ENCODE data around the gene RUNX2. TPM values are rescaled to one million over a fixed set of nuclear protein-coding genes. Genes with fewer than 3 reads are reported as not detected.

Gene RUNX2
- polyA plus RNA-seq, 1 of the 3 experiments (the other 2 are of a cell fraction), result 4.4 TPM

DNA sequence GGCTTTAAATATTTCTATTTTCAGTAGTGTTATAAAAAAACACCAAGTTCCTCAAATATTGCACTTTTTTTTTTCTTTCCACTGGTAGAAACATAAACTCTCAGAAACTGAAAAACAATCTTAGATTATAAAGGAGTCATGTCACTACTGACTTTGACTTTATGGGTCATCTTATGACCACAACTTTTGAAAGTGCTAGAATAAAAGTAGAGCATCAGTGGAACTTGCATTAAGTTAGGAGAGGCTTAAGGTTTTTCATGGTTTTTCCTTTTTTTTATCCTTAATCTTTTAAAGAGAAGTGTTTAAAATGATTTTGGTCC lies 106.2 kb downstream of the RUNX2 start:
- no peak for TF ChIP-seq TAF1 (IDR thresholded peaks at IDR 0.05; ENCODE audit: borderline replicate concordance, low read depth, low read length)
- TF ChIP-seq, protein P1, sequence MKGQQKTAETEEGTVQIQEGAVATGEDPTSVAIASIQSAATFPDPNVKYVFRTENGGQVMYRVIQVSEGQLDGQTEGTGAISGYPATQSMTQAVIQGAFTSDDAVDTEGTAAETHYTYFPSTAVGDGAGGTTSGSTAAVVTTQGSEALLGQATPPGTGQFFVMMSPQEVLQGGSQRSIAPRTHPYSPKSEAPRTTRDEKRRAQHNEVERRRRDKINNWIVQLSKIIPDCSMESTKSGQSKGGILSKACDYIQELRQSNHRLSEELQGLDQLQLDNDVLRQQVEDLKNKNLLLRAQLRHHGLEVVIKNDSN (IDR thresholded peaks at IDR 0.05; ENCODE audit: borderline replicate concordance, low read depth), result no peak
- TF ChIP-seq POLR2AphosphoS5 (IDR thresholded peaks at IDR 0.05; ENCODE audit: low read depth, low read length), result no peak
- no peak for TF ChIP-seq RFX5 (IDR thresholded peaks at IDR 0.05; ENCODE audit: low read length)
- TF ChIP-seq EZH2phosphoT487 (IDR thresholded peaks at IDR 0.05; ENCODE audit: borderline replicate concordance, low read depth), result no peak
- TF ChIP-seq, protein P2, sequence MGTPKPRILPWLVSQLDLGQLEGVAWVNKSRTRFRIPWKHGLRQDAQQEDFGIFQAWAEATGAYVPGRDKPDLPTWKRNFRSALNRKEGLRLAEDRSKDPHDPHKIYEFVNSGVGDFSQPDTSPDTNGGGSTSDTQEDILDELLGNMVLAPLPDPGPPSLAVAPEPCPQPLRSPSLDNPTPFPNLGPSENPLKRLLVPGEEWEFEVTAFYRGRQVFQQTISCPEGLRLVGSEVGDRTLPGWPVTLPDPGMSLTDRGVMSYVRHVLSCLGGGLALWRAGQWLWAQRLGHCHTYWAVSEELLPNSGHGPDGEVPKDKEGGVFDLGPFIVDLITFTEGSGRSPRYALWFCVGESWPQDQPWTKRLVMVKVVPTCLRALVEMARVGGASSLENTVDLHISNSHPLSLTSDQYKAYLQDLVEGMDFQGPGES (IDR thresholded peaks at IDR 0.05; ENCODE audit: low read depth, low read length), result no peak
- TF ChIP-seq SMC3 (IDR thresholded peaks at IDR 0.05; ENCODE audit: low read depth, low read length), result no peak
- H4K20me1 ChIP-seq (ENCODE audit: insufficient read depth), result no peaks in the 10 kb centered on the region
- no peaks in the 10 kb centered on the region for H3K79me2 ChIP-seq (ENCODE audit: insufficient read depth)
- H2AFZ ChIP-seq (ENCODE audit: low read depth), result no peak overlapping the region; the same call in 1 of the 2 replicates
- no peak overlapping the region for H3K9ac ChIP-seq
- H3K4me1 ChIP-seq (ENCODE audit: control insufficient read depth in 1 of 2, insufficient read depth in 2 of 2, low read depth in 1 of 2, low read length in 1 of 2), result peaks cover 0 to 61% of the 10 kb centered on the region in 2 experiments; a peak in 3 of 4 replicates
- ChIA-PET POLR2A (no interaction called here), CTCF (interaction anchor here (0.7 kb wide), 1 partner anchor 327 kb away, joined by 4 read pairs; no protein-coding TSS in a partner anchor)
- no peak overlapping the region for H3K27ac ChIP-seq (ENCODE audit: low read depth in 2 of 2, low read length in 1 of 2)
- no peaks in the 10 kb centered on the region for H3K27me3 ChIP-seq (ENCODE audit: insufficient read depth)
- peaks cover 0 to 3% of the 10 kb centered on the region in 2 experiments for H3K36me3 ChIP-seq (replicated peaks in 1 of 2; ENCODE audit: control insufficient read depth in 1 of 2, insufficient read depth in 2 of 2, low read length in 1 of 2)
- H3F3A ChIP-seq (replicated peaks; ENCODE audit: insufficient read depth), result peaks cover 43% of the 10 kb centered on the region
- H3K9me2 ChIP-seq, result no peaks in the 10 kb centered on the region
- H3K4me2 ChIP-seq, result no peak overlapping the region
- no peak for DNase-seq
- no peak overlapping the region for H3K4me3 ChIP-seq (ENCODE audit: low read depth in 2 of 2, low read length in 1 of 2)
- no peaks in the 10 kb centered on the region for H3K9me3 ChIP-seq

DNA sequence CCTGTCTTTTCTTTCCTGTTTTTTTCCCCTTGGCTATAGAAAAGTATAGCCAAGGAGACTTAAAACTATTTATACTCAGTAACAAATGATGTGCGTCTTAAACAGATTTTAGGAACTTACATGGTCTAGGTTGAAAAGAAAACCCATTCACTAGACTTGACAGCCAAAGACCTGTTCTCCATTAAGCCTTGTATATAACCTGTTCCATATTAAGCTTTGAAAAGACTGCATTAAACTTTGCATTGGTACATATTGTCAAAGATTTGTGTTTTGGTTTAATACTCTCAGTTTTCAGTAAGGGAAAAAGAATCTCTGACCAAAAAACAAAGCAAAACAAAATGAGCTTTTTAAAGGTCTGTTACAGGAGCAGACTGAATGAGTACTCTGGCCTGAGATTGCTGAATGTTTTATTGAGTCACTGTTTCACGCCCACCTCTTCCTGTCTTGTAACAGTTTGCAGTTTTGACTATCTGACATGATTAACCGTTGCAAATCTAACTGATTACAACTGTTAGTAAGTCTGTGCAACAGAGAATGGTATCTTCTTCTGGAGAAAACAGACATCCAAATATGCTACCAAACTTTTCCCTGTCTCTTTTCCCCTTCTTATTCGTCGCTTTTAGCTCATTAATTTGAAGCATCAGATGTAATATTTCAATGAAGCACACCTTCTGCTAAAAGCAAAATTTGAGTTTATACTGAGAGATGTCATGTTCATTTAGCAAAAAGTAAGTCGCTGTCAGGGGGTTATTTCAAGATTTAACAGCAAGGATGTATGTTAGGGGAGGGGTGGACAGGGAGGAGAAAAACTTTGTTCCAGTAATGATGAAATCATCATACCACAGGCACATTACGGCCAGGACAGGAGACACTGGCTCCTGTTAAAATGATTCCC lies 108.7 kb downstream of the RUNX2 start:
- peak overlapping the region; percentile 12; the same call in 1 of the 2 replicates for H3K9ac ChIP-seq
- H3F3A ChIP-seq (replicated peaks; ENCODE audit: insufficient read depth), result peaks cover 44% of the 10 kb centered on the region
- WGBS (ENCODE audit: low lambda C conversion rate), result 16% methylated on average over 7 of the region's 7 CpGs
- no peaks in the 10 kb centered on the region for H3K27me3 ChIP-seq (ENCODE audit: insufficient read depth)
- POLR2A ChIA-PET, result no interaction called here
- H3K4me2 ChIP-seq, result peak overlapping the region; percentile 15
- peaks cover 0 to 67% of the 10 kb centered on the region in 2 experiments; a peak in 3 of 4 replicates for H3K4me1 ChIP-seq (ENCODE audit: control insufficient read depth in 1 of 2, insufficient read depth in 2 of 2, low read depth in 1 of 2, low read length in 1 of 2)
- DNase-seq, result no peak
- H3K9me2 ChIP-seq, result no peaks in the 10 kb centered on the region
- CTCF ChIA-PET, result interaction anchor here (0.7 to 1.0 kb wide), 2 partner anchors 19 to 764 kb away, joined by 3 read pairs; no protein-coding TSS in a partner anchor
- no peaks in the 10 kb centered on the region for H3K79me2 ChIP-seq (ENCODE audit: insufficient read depth)
- H3K36me3 ChIP-seq (replicated peaks in 1 of 2; ENCODE audit: control insufficient read depth in 1 of 2, insufficient read depth in 2 of 2, low read length in 1 of 2), result peaks cover 0 to 3% of the 10 kb centered on the region in 2 experiments
- no peaks in the 10 kb centered on the region for H3K9me3 ChIP-seq
- H2AFZ ChIP-seq (ENCODE audit: low read depth), result peak overlapping the region; percentile 46; the same call in 1 of the 2 replicates
- peak overlapping the region; percentile 50 to 76 for H3K27ac ChIP-seq (ENCODE audit: low read depth in 2 of 2, low read length in 1 of 2)
- H4K20me1 ChIP-seq (ENCODE audit: insufficient read depth), result no peaks in the 10 kb centered on the region
- peak overlapping the region in 1 of 2 experiments; percentile 14; a peak in 1 of 4 replicates for H3K4me3 ChIP-seq (ENCODE audit: low read depth in 2 of 2, low read length in 1 of 2)
- TF ChIP-seq TCF12 (IDR thresholded peaks at IDR 0.05) (peak; percentile 57; the same call in 1 of the 2 replicates), FOSL2 (IDR thresholded peaks at IDR 0.05; ENCODE audit: borderline replicate concordance, low read depth) (peak; percentile 50; the same call in 1 of the 2 replicates), MXI1 (IDR thresholded peaks at IDR 0.05; ENCODE audit: low read depth, low read length) (no peak), JUND (IDR thresholded peaks at IDR 0.05) (no peak; the same call in 1 of the 2 replicates), TEAD4 (IDR thresholded peaks at IDR 0.05; ENCODE audit: borderline replicate concordance, insufficient read depth) (peak; percentile 49; the same call in 1 of the 2 replicates), GABPA (IDR thresholded peaks at IDR 0.05; ENCODE audit: low read depth) (0 out of 2 replicates have a peak, but pooled peaks have one; percentile 10), NRF1 (IDR thresholded peaks at IDR 0.05; ENCODE audit: low read depth, low read length) (no peak), MEF2A (IDR thresholded peaks at IDR 0.05; ENCODE audit: borderline replicate concordance, low read depth) (0 out of 2 replicates have a peak, but pooled peaks have one; percentile 13), EP300 (IDR thresholded peaks at IDR 0.05; ENCODE audit: borderline replicate concordance in 1 of 2, low read depth in 1 of 2, low read length in 1 of 2) (peak in 1 of 2 experiments; percentile 74; a peak in 2 of 4 replicates), FOXJ3 (CRISPR knock-in tag; IDR thresholded peaks at IDR 0.05) (no peak)
- TF ChIP-seq, protein P3, sequence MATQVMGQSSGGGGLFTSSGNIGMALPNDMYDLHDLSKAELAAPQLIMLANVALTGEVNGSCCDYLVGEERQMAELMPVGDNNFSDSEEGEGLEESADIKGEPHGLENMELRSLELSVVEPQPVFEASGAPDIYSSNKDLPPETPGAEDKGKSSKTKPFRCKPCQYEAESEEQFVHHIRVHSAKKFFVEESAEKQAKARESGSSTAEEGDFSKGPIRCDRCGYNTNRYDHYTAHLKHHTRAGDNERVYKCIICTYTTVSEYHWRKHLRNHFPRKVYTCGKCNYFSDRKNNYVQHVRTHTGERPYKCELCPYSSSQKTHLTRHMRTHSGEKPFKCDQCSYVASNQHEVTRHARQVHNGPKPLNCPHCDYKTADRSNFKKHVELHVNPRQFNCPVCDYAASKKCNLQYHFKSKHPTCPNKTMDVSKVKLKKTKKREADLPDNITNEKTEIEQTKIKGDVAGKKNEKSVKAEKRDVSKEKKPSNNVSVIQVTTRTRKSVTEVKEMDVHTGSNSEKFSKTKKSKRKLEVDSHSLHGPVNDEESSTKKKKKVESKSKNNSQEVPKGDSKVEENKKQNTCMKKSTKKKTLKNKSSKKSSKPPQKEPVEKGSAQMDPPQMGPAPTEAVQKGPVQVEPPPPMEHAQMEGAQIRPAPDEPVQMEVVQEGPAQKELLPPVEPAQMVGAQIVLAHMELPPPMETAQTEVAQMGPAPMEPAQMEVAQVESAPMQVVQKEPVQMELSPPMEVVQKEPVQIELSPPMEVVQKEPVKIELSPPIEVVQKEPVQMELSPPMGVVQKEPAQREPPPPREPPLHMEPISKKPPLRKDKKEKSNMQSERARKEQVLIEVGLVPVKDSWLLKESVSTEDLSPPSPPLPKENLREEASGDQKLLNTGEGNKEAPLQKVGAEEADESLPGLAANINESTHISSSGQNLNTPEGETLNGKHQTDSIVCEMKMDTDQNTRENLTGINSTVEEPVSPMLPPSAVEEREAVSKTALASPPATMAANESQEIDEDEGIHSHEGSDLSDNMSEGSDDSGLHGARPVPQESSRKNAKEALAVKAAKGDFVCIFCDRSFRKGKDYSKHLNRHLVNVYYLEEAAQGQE (IDR thresholded peaks at IDR 0.05; ENCODE audit: low read depth, low read length), result no peak
- TF ChIP-seq, protein P1 (IDR thresholded peaks at IDR 0.05; ENCODE audit: borderline replicate concordance, low read depth), result no peak
